Neural progenitor cell (in vitro differentiated cells): ENCODE results near the gene RHBDL1.

Experiments used
- EZH2 ChIP-seq: fragments of 200-600 bp; sonication (generic); IDR thresholded peaks from 2 replicates; pipeline ENCODE4 v1.6.1; 2017; ENCODE audit warnings: antibody characterized with exemption, mild to moderate bottlenecking, moderate library complexity
- EZH2phosphoT487 ChIP-seq: fragments of 200-600 bp; sonication (generic); IDR thresholded peaks from 2 replicates; pipeline ENCODE4 v1.6.1; 2017; ENCODE audit warnings: antibody characterized with exemption
- TF ChIP-seq, protein P1 (sequence below): fragments of 200-600 bp; sonication (generic); IDR thresholded peaks from 2 replicates; pipeline ENCODE4 v1.5.1; 2017; ENCODE audit warnings: antibody characterized with exemption, mild to moderate bottlenecking

DNA sequence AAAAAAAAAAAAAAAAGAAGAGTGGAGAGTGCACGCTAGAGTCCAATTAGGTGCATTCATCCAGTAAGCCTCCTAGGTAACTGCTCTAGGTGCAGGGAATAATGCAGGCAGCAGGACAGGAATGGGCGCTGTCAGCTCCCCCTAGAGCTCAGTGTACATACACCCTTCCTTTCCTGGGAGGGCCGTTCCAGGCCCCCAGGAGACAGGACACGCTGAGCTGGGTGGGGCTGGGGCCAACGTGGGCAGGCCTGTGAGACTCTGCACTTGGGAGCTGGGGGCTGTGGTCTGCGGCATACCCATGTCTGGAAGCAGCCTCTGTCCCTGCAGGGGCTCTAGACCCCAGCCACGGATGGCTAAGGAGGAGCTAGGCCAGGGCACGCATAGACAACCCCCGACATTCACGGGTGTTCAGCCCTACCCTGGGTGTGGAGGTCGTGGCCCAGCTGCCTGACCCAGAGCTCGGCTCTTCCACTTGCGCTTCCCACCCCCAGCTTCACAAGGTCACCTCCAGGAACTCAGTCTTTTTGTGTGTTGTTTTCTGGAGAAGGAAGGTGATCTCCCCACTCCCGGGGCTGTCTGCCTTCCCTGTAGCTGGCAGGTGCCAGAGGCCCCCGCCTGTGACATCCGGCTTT is 44.5 kb downstream of the RHBDL1 start:
- TF ChIP-seq EZH2: no peak
- TF ChIP-seq, protein P1, sequence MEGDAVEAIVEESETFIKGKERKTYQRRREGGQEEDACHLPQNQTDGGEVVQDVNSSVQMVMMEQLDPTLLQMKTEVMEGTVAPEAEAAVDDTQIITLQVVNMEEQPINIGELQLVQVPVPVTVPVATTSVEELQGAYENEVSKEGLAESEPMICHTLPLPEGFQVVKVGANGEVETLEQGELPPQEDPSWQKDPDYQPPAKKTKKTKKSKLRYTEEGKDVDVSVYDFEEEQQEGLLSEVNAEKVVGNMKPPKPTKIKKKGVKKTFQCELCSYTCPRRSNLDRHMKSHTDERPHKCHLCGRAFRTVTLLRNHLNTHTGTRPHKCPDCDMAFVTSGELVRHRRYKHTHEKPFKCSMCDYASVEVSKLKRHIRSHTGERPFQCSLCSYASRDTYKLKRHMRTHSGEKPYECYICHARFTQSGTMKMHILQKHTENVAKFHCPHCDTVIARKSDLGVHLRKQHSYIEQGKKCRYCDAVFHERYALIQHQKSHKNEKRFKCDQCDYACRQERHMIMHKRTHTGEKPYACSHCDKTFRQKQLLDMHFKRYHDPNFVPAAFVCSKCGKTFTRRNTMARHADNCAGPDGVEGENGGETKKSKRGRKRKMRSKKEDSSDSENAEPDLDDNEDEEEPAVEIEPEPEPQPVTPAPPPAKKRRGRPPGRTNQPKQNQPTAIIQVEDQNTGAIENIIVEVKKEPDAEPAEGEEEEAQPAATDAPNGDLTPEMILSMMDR: peak; percentile 19
- no peak for TF ChIP-seq EZH2phosphoT487
